H1 (cell line): ENCODE measurements around the gene ASTN2. TPM values are rescaled to one million over a fixed set of nuclear protein-coding genes. Genes with fewer than 3 reads are reported as not detected.

Source experiments
- CTBP2 ChIP-seq: IDR thresholded peaks from 2 replicates; pipeline ENCODE4 v1.7.0; 2011; ENCODE audit warnings: borderline replicate concordance, mild to moderate bottlenecking, moderate library complexity, mixed read lengths, low read length; ENCODE audit not compliant: insufficient read depth, insufficient read length
- EP300 ChIP-seq, 2 experiments: IDR thresholded peaks; 1 replicate in 1 of 2; 2 replicates in 1 of 2; pipeline ENCODE4 v1.6.1; 2011 to 2012; ENCODE audit warnings: low read depth in 2 of 2, low read length in 2 of 2, mild to moderate bottlenecking in 2 of 2, borderline replicate concordance in 1 of 2, inconsistent platforms in 1 of 2, moderate library complexity in 1 of 2
- GTF2F1 ChIP-seq: IDR thresholded peaks from 2 replicates; pipeline ENCODE4 v1.6.1; 2012; ENCODE audit warnings: low read depth, low read length, improper control_type of control experiment, borderline replicate concordance
- HDAC2 ChIP-seq, 2 experiments: fragments of 300-600 bp in 1 of 2; sonication (generic) in 1 of 2; IDR thresholded peaks; 2 replicates each; pipeline ENCODE4 v1.6.1; 2011 to 2012; ENCODE audit warnings: low read depth in 2 of 2, low read length in 2 of 2, mild to moderate bottlenecking in 2 of 2, moderate library complexity in 2 of 2, borderline replicate concordance in 1 of 2, inconsistent platforms in 1 of 2
- JUN ChIP-seq: IDR thresholded peaks from 2 replicates; pipeline ENCODE4 v1.6.1; 2011; ENCODE audit warnings: low read depth, mild to moderate bottlenecking, improper control_type of control experiment, low read length
- KDM1A ChIP-seq: fragments of 200-600, 300-600 bp; sonication (generic); IDR thresholded peaks from 2 replicates; pipeline ENCODE4 v1.7.1; 2016; ENCODE audit warnings: mild to moderate bottlenecking, low read length, borderline replicate concordance
- KDM5A ChIP-seq: fragments of 200-600 bp; IDR thresholded peaks from 2 replicates; pipeline ENCODE4 v1.7.1; 2012; ENCODE audit warnings: mild to moderate bottlenecking, low read length, inconsistent platforms, mixed read lengths
- NRF1 ChIP-seq: IDR thresholded peaks from 2 replicates; pipeline ENCODE4 v1.6.1; 2011; ENCODE audit warnings: mild to moderate bottlenecking, low read depth, low read length, improper control_type of control experiment
- PHF8 ChIP-seq: fragments of 200-600 bp; sonication (generic); conservative IDR thresholded peaks from 2 replicates; pipeline ENCODE4 v1.7.1; 2012; ENCODE audit warnings: low read depth, mild to moderate bottlenecking, inconsistent platforms, low read length, moderate library complexity
- POLR2AphosphoS5 ChIP-seq: IDR thresholded peaks from 2 replicates; pipeline ENCODE4 v1.6.1; 2011; ENCODE audit warnings: low read depth, low read length
- SIX5 ChIP-seq: IDR thresholded peaks from 2 replicates; pipeline ENCODE4 v1.6.1; 2011; ENCODE audit warnings: mild to moderate bottlenecking, low read depth, low read length
- SP2 ChIP-seq: IDR thresholded peaks from 2 replicates; pipeline ENCODE4 v1.6.1; 2012; ENCODE audit warnings: mild to moderate bottlenecking, low read length, inconsistent platforms
- TAF7 ChIP-seq: optimal IDR thresholded peaks from 2 replicates; pipeline ENCODE3; 2011; ENCODE audit warnings: low read depth, mild to moderate bottlenecking, inconsistent platforms, low read length, moderate library complexity, borderline replicate concordance
- TBP ChIP-seq: IDR thresholded peaks from 2 replicates; pipeline ENCODE4 v1.6.1; 2011; ENCODE audit warnings: low read depth, low read length, improper control_type of control experiment
- TCF12 ChIP-seq: IDR thresholded peaks from 2 replicates; pipeline ENCODE4 v1.6.1; 2011; ENCODE audit warnings: low read depth, mild to moderate bottlenecking, low read length
- polyA plus RNA-seq, 7 experiments: library from polyadenylated mRNA; depleted of rRNA in 3 of 7; stranded (reverse) in 5 of 7; unstranded in 2 of 7; fragments of >200 nt in 5 of 7; fragments of 200-250 nt in 2 of 7; gene quantifications; 1 replicate in 5 of 7; 2 replicates in 1 of 7; 4 replicates in 1 of 7; pipeline versions ENCODE4 v1.2.1 to v1.2.3, GENCODE V29; 2011 to 2013; ENCODE audit warnings: missing spikeins in 2 of 7, mixed read lengths in 2 of 7
- total RNA-seq: library from RNA; stranded (reverse); fragmentation: NEBNext Ultra II Directional; extraction: Animal tissue kit (Norgen Biotek cat#: 25700); gene quantifications from 2 replicates; pipeline ENCODE4 v1.2.1, GENCODE V29; 2021
- TF ChIP-seq, protein P1 (sequence below): IDR thresholded peaks from 2 replicates; pipeline ENCODE4 v1.6.1; 2012; ENCODE audit warnings: low read length, inconsistent platforms
- TF ChIP-seq, protein P2 (sequence below): IDR thresholded peaks from 2 replicates; pipeline ENCODE4 v1.6.1; 2012; ENCODE audit warnings: inconsistent platforms
- TF ChIP-seq, protein P3 (sequence below): IDR thresholded peaks from 2 replicates; pipeline ENCODE4 v1.6.1; 2012; ENCODE audit warnings: inconsistent platforms
- TF ChIP-seq, protein P4 (sequence below): IDR thresholded peaks from 2 replicates; pipeline ENCODE4 v1.6.1; 2011; ENCODE audit warnings: low read depth, mild to moderate bottlenecking, low read length; ENCODE audit not compliant: insufficient read depth

Gene ASTN2
- total and polyA plus RNA-seq, 2 of the 8 experiments (the other 6 are each of a cell fraction or from before 2014, with no cell fraction given), result 8.2 to 13.7 TPM

DNA sequence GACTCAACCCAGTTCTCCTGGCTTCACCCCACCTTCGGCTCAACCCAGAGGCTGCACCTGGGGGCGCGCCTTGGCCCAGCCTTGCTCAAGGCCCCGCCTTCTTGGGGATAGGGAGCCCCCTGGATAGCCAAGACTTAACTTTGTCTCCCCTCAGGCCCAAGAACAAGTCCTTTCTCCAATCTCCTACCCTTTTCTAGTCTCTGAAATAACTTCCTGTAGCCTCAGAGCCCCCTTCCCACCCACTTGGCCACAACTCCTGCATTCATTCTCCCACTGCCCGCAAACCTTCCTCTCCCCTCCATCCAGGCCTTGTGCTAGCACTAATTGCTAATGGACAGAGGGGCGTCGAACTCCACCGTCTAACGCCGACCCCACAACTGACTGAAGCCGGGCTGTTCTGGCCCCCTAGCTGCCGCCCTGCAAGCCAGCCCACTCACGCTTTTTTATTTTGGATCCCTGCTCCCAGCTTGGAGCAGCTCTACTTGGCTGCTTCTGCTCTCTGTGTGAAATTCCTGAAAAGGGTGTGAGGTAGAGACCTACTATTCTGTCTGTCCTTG lies 579 bp upstream of the ASTN2 start (continued):
- TF ChIP-seq, protein P1, sequence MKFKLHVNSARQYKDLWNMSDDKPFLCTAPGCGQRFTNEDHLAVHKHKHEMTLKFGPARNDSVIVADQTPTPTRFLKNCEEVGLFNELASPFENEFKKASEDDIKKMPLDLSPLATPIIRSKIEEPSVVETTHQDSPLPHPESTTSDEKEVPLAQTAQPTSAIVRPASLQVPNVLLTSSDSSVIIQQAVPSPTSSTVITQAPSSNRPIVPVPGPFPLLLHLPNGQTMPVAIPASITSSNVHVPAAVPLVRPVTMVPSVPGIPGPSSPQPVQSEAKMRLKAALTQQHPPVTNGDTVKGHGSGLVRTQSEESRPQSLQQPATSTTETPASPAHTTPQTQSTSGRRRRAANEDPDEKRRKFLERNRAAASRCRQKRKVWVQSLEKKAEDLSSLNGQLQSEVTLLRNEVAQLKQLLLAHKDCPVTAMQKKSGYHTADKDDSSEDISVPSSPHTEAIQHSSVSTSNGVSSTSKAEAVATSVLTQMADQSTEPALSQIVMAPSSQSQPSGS, result no peak
- TF ChIP-seq NRF1 (no peak), GTF2F1 (no peak), KDM1A (no peak), EP300 (IDR thresholded peaks at IDR 0.05; ENCODE audit: borderline replicate concordance in 1 of 2, low read depth in 2 of 2, low read length in 2 of 2) (no peak), HDAC2 (IDR thresholded peaks at IDR 0.05; ENCODE audit: borderline replicate concordance in 1 of 2, low read depth in 2 of 2, low read length in 2 of 2) (0 out of 4 replicates have a peak, but pooled peaks of 1 of the 2 experiments have one; percentile 48), PHF8 (no peak), CTBP2 (no peak), TBP (no peak), TCF12 (no peak), POLR2AphosphoS5 (peak; percentile 41; the same call in 1 of the 2 replicates), KDM5A (no peak), SP2 (no peak), SIX5 (no peak), JUN (no peak), TAF7 (no peak)
- TF ChIP-seq, protein P2, sequence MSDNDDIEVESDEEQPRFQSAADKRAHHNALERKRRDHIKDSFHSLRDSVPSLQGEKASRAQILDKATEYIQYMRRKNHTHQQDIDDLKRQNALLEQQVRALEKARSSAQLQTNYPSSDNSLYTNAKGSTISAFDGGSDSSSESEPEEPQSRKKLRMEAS, result 0 out of 2 replicates have a peak, but pooled peaks have one; percentile 41
- TF ChIP-seq, protein P3, sequence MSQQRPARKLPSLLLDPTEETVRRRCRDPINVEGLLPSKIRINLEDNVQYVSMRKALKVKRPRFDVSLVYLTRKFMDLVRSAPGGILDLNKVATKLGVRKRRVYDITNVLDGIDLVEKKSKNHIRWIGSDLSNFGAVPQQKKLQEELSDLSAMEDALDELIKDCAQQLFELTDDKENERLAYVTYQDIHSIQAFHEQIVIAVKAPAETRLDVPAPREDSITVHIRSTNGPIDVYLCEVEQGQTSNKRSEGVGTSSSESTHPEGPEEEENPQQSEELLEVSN, result peak; percentile 41; the same call in 1 of the 2 replicates
- TF ChIP-seq, protein P4, sequence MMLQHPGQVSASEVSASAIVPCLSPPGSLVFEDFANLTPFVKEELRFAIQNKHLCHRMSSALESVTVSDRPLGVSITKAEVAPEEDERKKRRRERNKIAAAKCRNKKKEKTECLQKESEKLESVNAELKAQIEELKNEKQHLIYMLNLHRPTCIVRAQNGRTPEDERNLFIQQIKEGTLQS, result no peak
